ENCODE results near the gene RCC1.

DNA sequence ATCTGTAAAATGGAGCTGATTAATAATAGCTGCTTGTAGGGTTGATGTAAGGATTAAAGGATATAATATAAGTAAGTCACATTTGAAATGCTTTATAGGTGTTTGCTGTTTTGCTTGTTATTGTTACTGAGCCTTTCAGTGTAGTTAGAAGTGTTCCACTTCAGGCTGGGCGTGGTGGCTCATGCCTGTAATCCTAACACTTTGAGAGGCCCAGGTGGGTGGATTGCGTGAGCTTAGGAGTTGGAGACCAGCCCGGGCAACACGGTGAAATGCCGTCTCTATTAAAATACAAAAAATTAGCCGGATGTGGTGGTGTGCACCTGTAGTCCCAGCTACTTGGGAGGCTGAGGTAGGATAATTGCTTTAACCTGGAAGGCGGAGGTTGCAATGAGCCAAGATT, 59.2 kb downstream of the RCC1 start:
- TF ChIP-seq FOXM1 (IDR thresholded peaks at IDR 0.05; ENCODE audit: borderline replicate concordance) (no peak), ZNF384 (IDR thresholded peaks at IDR 0.05) (no peak), BHLHE40 (IDR thresholded peaks at IDR 0.05; ENCODE audit: borderline replicate concordance) (no peak)

Measured in HEK293T (cell line).